Germinal center (tissue), 1 donor: ENCODE data around the gene PAX6.
A peak's percentile ranks its signal among the peaks of the same experiment; 100 is the strongest.

Source experiments
- DNase-seq: peaks from one replicate; pipeline ENCODE4 v3.0.0; 2012; ENCODE audit warnings: mixed read lengths, low spot score

The PAX6 gene

DNA sequence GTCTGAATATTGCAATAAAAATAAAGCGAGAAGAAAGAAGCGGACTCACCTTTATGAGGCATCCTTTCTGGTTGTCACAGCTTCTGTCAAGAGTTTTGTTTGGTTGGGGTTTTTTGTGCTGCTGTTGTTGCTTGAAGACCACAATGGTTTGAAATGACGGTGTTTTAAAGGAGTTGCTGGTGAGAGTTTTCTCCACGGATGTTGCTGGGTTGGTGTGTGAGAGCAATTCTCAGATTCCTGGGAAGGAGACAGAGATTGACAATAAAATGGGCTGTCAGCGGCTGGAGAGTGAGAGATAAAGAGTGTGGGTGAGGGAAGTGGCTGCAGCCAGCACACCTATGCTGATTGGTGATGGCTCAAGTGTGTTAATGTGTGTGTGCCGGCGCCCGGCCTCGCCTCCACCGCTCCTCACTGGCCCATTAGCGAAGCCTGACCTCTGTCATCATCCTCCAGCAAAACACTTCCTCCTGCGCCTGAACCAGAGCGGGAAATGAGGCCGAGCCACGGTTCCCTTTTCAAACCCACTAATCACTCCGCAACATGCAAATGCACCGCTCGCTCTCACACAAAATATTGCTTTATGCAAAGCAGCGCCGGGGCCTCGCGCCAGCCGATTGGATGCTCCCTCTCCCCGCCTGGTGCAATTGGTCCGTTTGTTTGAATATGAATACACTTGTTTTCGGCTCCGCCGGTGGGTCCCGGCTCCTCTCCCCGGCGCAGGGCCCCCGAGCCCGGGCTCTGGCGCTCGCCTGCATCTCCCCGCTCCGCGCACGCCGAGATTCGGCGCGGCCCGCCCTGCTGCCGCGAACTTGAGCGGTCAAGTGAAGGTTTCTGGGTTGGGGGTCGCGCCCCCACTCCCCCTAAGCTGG lies at the start of gene PAX6:
Gene PAX6, minus strand, starts transcription at position 544 of the 869 bp plus-strand sequence. CDS start 4,911 bp downstream, outside the sequence.
- DNase-seq: peak; percentile 73

DNA sequence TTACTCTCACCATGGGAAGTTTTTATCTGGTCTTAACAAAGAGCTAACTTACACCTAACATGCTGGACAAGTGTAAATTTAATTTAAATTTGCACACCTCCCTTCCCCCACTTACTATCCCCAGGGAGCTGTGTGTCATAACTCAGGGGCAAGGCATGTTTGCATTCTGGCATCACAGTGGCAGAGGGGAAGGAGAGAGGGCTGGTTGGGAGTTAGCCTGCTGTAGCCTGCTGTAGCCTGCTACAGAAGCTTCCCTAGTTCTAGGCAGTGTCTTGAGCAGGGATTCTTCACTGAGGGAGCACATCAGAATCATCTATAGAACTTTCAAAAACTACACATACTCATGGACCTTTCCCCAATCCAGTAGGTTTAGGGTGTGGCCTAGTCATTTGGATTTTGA lies 49.3 kb upstream of the PAX6 start:
- DNase-seq: no peak

GRCh38 chr11:31856248-31856647 lies 45.1 kb upstream of the PAX6 start:
- no peak for DNase-seq

- DNase-seq: no peak
These were observed 44.3 kb upstream of the PAX6 start for GRCh38 chr11:31855466-31855865.

- DNase-seq: no peak
These were observed 39.2 kb upstream of the PAX6 start for GRCh38 chr11:31850365-31850764.

GRCh38 chr11:31847761-31848160 lies 36.6 kb upstream of the PAX6 start:
- DNase-seq: no peak

DNA sequence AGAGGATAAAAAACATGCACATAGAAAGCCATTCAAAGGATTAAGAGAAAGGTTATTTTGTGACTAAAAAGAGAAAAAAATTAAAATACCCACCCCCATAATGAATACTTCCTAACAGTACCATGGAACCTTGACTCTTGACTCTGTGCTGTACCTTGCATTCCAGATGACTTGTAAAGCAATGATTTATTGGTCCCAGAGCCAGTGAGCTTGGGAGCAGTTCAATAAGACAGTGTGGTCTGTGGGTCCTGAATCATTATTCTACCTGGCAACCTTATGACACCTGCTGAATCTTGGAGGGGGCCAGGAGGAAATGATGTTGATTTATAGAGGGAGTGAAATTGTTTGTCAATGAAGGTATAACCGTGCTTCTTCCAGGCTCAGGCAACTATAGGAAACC lies 34.2 kb upstream of the PAX6 start:
- no peak for DNase-seq

DNA sequence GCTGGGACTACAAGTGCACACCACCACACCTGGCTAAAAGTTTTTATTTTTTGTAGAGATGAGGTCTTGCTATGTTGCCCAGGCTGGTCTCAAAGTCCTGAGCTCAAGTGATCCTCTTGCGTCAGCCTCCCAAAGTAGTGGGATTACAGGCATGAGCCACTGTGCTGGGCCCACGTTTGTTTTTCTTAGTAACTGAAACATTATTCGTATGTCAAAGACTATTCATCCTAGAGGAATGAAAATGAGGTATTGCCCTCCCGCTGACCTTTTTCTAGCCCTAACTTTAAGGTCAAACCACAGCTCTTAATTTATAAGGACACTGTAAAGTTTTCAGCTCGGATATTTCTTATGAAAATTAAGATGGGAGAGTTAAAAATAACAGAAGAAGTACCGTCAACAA lies 33.2 kb upstream of the PAX6 start:
- no peak for DNase-seq

DNA sequence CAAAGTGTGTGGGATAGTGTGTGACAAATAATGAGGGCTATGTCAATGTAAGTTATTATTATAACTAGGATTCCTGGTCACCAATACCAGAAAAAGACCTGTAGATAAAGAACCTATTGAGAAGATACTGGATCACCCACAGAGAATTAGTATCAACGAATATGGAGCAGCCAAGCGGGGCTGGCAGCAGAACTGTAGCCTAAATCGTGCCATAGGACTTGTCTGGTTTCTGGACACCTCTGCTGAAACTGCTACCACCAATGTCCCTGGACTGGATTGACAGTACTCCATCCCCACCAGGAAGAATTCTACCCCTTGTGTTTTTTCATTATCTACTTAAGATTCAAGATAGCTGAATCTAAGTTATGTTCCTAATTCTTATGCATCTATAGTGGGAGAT lies 30.3 kb upstream of the PAX6 start:
- DNase-seq: no peak

DNA sequence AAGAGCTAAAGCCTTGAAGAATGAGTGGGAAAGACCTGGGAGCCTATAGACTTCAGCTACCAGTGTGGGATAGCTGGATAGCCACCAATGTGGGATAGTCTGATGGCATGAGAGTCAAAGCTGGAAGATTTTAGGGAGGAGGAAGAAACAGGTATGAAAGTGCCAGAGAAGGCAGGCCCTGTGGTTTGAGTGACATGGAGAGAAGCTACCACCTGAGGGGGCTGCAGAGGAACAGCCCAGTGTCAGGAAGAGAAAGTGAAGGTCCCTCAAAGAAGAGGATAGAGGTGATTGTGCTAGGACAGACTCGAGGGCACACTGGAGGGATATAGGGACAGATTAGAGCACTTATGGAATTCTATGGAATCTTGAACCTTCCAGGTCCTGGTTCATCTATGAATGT lies 23.1 kb upstream of the PAX6 start:
- no peak for DNase-seq

DNA sequence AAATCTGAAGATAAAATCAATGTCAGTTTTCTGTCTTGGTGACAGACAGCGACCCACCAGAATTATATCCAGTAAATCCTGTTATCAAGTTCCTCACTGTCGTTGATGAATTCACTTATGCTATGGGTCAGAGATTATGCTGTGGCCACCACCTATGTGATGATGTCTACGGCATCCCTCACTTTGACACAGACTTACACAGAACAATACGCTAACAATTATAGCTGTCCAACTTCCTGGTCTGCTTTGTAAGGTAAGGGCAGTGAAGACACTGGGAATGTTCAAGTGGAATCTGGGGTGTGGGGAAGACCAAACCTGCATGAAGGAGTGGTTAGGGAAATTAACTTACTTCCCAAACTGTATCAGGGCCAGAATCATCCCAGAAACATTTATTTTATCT lies 19.3 kb upstream of the PAX6 start:
- DNase-seq: no peak

GRCh38 chr11:31828217-31828616 lies 17.1 kb upstream of the PAX6 start:
- no peak for DNase-seq

GRCh38 chr11:31827455-31828206 lies 16.5 kb upstream of the PAX6 start:
- no peak for DNase-seq

- DNase-seq: no peak
These were observed 15.7 kb upstream of the PAX6 start for GRCh38 chr11:31826536-31827438.

DNA sequence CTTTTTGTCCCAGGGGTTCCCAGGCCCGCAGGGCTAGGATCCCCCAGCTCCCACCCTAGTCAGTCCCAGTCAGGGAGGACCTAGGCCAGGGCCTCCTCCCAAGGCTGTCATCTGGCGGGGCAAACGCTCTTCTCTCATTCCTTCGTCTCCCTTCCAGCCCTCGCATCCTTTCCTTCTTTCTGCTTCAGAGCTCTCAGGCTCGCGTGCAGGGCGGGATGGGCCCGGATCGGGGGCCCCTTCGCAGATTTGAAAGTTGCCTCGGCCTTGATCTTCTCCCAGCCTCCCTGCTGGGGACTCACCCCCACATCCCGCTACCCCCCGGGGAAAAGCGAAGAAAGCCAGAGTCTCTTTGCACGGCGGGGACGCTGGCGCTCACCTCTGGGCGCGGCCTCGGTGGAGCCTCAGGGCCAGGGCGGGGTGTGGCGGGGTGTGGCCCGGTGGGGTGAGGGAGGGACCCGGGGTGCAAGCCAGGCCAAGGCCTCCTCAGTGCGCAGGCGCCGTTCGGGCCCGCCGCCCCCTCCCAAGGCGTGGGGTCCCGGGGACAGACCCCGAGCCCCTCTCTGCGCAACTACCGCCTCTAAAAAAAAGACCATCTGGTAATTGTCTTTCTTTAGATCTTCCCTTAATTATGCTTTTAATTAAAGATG lies 14.8 kb upstream of the PAX6 start:
- DNase-seq: no peak

GRCh38 chr11:31824879-31825837 lies 14.0 kb upstream of the PAX6 start:
- DNase-seq: no peak

GRCh38 chr11:31824332-31824878 lies 13.3 kb upstream of the PAX6 start:
- DNase-seq: no peak

- DNase-seq: no peak
These were observed 12.7 kb upstream of the PAX6 start for GRCh38 chr11:31823644-31824331.

DNA sequence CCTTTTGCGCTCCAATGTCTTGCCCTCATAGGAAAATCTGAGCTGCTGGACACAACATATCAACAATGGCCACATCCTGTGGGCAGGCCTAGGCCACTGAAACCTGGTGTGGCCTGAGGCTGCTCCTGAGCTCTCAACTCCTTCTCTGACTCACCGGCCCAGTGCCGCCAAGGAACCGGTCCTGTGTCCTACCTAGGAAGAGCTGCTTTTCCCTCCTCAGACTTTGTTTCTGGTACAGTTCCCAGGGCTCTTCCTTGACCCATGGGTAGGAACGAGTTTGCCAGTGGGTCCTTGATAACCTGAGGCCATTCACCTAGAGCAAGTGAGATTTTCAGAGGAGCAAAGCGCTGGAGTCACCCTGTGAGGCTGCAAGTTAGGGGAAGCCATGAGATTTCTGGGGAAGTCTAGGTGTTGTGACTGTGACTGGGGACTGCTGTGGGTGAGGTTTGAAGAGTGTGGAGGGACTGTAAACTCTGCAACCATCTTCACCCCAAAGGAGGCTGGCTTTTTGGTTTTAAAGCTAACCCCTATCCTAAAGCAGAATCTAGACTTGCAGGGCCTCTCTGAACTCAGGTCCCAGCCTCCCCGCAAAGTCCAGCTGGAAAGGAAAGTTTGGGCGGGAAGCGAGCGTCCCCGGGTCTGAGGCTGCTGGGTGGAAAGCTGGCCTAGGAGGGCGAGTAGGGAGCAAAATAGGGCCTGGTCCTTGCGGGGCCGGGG lies 12.0 kb upstream of the PAX6 start:
- no peak for DNase-seq
